ENCODE measurements around the gene ZFP36L2. TPM values are rescaled to one million over a fixed set of nuclear protein-coding genes. Genes with fewer than 3 reads are reported as not detected.

ZFP36L2 gene
- total RNA-seq, 1 donor from 2014 or later = 206 TPM

DNA sequence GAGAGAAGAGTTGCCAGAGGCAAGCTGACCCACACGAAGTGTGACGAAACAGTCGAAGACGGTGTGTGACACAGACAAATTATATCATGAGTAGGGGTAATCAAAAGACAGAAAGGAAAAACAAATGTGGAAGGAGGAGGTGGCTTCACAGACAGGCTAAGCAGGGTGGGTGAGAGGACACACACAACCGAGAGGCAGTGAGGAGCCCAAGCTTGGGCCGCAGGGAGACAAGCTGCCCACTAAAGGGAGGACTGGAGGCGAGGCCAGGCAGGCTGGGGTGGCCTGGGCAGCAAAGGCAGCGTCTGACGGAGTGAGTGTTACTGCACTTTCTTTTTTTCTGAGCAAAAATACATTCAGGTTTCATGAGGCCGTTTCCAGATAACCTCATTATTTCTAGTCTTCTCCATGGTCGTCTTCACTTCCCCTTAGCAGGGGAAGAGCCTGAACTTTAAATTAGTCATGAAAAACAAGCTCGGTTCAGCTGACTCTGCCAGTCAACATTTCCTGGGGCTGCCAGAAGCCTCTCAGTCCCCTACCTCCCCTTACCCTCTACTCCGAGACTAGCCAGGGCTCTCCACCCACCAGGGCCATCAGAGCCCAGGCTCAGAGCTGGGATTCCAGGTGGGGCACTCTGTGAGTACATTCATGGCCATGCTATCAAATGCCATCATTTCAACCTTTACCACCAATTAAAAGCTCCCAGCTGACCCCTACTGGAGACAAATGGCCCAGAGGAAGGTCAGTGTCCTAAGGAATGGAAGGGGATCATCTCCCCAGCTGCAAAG, 13.8 kb upstream of the ZFP36L2 start:
- no peak for DNase-seq (ENCODE audit: extremely low spot score in 2 of 2)
- no peak for TF ChIP-seq POLR2A (IDR thresholded peaks at IDR 0.05)
- TF ChIP-seq POLR2AphosphoS5 (IDR thresholded peaks at IDR 0.05; ENCODE audit: insufficient read depth in 1 of 2, low read depth in 1 of 2) = no peak
- TF ChIP-seq, protein P1, sequence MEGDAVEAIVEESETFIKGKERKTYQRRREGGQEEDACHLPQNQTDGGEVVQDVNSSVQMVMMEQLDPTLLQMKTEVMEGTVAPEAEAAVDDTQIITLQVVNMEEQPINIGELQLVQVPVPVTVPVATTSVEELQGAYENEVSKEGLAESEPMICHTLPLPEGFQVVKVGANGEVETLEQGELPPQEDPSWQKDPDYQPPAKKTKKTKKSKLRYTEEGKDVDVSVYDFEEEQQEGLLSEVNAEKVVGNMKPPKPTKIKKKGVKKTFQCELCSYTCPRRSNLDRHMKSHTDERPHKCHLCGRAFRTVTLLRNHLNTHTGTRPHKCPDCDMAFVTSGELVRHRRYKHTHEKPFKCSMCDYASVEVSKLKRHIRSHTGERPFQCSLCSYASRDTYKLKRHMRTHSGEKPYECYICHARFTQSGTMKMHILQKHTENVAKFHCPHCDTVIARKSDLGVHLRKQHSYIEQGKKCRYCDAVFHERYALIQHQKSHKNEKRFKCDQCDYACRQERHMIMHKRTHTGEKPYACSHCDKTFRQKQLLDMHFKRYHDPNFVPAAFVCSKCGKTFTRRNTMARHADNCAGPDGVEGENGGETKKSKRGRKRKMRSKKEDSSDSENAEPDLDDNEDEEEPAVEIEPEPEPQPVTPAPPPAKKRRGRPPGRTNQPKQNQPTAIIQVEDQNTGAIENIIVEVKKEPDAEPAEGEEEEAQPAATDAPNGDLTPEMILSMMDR (IDR thresholded peaks at IDR 0.05) = no peak
- intact Hi-C loops (cut with DNase I) = no loop called here
- Histone ChIP-seq H3K27ac (no peak overlapping the region), H3K9me3 (no peaks in the 10 kb centered on the region), H3K4me3 (no peak overlapping the region), H3K27me3 (no peaks in the 10 kb centered on the region), H3K36me3 (peaks cover 0 to 6% of the 10 kb centered on the region in 2 donors), H3K4me1 (peaks cover 8% of the 10 kb centered on the region)

DNA sequence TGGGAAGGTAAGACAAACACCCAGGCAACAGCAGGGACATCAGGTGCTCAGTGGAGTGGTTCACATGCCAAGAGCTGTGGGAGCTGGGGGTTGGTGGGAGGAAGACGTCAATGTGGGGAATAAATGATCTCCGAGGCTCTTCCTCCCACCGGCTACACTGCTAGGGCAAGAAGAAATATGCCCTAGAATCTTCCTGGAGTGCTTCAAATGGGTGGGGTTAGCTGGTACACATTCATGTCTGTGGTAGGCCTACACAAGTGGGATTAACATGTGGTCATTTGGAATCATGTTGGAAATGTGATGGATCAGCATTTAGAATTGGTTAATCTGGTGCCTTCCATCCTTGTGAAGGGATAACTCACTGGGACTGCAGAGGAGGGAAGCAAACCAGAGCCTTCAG, 12.4 kb upstream of the ZFP36L2 start:
- intact Hi-C loops (cut with DNase I) = no loop called here
- TF ChIP-seq, protein P1 (IDR thresholded peaks at IDR 0.05) = no peak
- no peak for TF ChIP-seq POLR2A (IDR thresholded peaks at IDR 0.05)
- no peak for TF ChIP-seq POLR2AphosphoS5 (IDR thresholded peaks at IDR 0.05; ENCODE audit: insufficient read depth in 1 of 2, low read depth in 1 of 2)
- no peaks in the 10 kb centered on the region for H3K9me3 ChIP-seq
- H3K27me3 ChIP-seq = no peaks in the 10 kb centered on the region
- H3K4me3 ChIP-seq = no peak overlapping the region
- H3K36me3 ChIP-seq = no peaks in the 10 kb centered on the region
- H3K4me1 ChIP-seq = peaks cover 8% of the 10 kb centered on the region
- no peak for DNase-seq (ENCODE audit: extremely low spot score in 2 of 2)
- no peak overlapping the region for H3K27ac ChIP-seq

DNA sequence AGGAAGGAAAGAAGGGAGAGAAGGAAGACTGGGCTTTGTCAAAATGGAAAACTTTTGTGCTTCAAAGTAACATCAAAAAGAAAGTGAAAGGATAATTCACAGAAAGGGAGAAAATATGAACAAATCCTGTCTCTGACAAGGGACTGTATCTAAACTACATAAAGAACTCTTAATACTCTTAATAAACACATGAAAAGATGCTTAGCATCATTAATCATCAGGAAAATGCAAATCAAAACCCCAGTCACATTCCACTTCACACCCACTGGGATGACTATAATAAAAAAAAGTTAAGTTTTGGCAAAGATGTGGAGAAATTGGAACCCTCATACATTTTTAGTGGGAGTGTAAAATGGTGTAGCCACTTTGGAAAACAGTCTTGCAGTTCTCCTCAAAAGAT, 11.8 kb upstream of the ZFP36L2 start:
- Histone ChIP-seq H3K4me3 (no peak overlapping the region), H3K4me1 (peaks cover 8% of the 10 kb centered on the region), H3K27ac (no peak overlapping the region), H3K9me3 (no peaks in the 10 kb centered on the region), H3K27me3 (no peaks in the 10 kb centered on the region), H3K36me3 (no peaks in the 10 kb centered on the region)
- DNase-seq (ENCODE audit: extremely low spot score in 2 of 2) = no peak
- intact Hi-C loops (cut with DNase I) = no loop called here
- TF ChIP-seq POLR2AphosphoS5 (IDR thresholded peaks at IDR 0.05; ENCODE audit: insufficient read depth in 1 of 2, low read depth in 1 of 2) = no peak
- no peak for TF ChIP-seq POLR2A (IDR thresholded peaks at IDR 0.05)
- TF ChIP-seq, protein P1 (IDR thresholded peaks at IDR 0.05) = no peak

DNA sequence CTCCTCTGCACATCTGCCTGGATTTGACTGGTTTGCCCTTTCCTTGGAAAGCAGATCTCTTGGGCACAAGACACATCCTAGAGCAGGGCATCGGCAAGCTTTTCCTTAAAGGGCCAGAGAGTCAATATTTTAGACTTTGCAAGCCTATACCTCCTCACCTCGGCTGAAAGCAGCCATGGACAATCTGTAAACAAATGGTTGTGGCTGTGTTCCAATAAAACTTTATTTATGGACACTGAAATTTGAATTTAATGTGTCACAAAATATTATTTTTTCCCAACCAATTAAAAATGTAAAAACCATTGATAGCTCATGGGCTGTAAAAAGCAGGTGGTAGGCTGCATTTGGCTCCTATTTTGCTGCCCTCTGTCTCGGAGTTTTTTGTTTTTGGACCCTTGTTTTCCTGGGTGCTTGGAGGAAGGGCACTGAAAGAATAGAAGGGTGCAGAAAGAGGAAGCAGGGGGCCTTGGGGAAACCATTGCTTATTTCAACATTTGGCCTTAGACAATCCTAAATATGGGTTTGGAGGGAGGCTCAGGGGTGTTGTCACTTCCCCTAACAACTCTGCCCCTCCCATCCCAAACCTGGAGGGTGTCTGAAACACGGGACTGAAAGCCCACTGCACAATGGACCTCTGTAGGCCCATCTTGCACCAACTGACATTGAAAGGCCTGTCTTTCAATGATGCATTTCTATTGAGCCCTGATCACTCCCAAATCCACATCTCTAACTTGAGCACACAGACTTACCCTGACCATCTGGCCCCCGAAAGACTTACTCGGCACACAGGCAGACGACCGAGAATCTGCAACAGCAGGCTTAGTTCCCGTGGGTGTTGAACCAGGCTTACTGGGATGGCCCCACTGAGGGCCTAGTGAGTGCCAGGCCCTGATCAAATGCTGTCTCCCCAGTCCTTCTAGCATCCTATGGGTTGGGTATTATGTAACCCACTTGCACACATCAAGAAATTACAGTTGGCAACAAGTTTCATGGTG, 7.1 kb upstream of the ZFP36L2 start:
- H3K27me3 ChIP-seq = no peaks in the 10 kb centered on the region
- peaks cover 19% of the 10 kb centered on the region for H3K4me1 ChIP-seq
- no peak overlapping the region for H3K4me3 ChIP-seq
- no peak overlapping the region for H3K27ac ChIP-seq
- intact Hi-C loops (cut with DNase I) = no loop called here
- no peaks in the 10 kb centered on the region for H3K9me3 ChIP-seq
- TF ChIP-seq, protein P1 (IDR thresholded peaks at IDR 0.05) = no peak
- no peak for TF ChIP-seq POLR2A (IDR thresholded peaks at IDR 0.05)
- peaks cover 0 to 9% of the 10 kb centered on the region in 2 donors for H3K36me3 ChIP-seq
- DNase-seq (ENCODE audit: extremely low spot score in 2 of 2) = no peak

Measured in vagina (tissue), 2 donors.